Muscle of arm (tissue), 12 donors: ENCODE results near the gene LEFTY1. TPM values are rescaled to one million over a fixed set of nuclear protein-coding genes. Genes with fewer than 3 reads are reported as not detected.
"Not testable (repeated sequence)": the region's sequence is repeated elsewhere in the genome, so short reads cannot be mapped to it uniquely, and the experiment has no call there.

Source experiments
- DNase-seq: peaks from one replicate; pipeline ENCODE4 v3.0.0-alpha.2; 2013
- polyA plus RNA-seq, 12 donors: library from polyadenylated mRNA; unstranded; fragments of 120-200 nt; gene quantifications; one replicate each; pipeline ENCODE4 v1.2.1, GENCODE V29; 2013; ENCODE audit not compliant: insufficient read length in 12 of 12

Gene LEFTY1
- polyA plus RNA-seq, 12 donors: 0.14 to 0.61 (median 0.37) TPM; not detected in 2

DNA sequence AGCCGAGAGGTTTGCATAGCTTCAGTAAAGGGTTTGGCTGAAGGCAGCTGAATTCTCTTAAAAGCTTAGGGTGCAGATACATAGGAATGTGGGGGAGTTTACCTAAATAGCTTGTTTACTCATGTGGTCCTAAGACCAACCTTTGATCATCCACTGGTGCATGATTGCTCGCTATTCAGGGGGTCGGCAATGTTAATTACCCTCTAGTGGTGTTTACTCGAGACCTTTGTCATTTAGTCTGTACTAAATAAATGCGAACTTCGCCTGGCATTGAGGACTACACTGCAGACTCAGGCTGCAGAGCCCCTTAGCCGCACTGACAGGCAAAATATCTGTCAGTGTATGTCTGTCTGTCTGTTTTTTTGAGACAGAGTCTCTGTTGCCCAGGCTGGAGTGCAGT lies 38.6 kb downstream of the LEFTY1 start:
- no peak for DNase-seq

DNA sequence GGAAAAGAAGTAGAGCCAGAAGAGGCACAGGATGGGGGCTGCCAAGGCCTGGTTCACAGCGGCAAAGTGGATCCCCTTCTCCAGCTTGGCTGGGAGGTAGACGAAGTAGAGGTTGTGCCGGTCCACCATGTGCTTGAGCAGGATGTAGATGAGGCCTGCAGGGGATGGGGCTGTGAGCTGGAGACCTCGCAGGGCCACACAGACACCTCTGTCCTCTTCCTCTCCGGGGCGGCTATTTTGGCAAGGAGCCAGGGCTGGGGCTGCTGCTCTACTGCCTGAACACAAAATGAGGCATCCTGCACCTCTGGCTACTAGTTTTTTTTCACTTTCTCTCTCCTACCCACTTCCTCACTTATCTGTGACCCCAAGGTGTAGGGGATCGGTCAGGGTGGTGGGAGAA lies 39.0 kb downstream of the LEFTY1 start:
- no peak for DNase-seq

DNA sequence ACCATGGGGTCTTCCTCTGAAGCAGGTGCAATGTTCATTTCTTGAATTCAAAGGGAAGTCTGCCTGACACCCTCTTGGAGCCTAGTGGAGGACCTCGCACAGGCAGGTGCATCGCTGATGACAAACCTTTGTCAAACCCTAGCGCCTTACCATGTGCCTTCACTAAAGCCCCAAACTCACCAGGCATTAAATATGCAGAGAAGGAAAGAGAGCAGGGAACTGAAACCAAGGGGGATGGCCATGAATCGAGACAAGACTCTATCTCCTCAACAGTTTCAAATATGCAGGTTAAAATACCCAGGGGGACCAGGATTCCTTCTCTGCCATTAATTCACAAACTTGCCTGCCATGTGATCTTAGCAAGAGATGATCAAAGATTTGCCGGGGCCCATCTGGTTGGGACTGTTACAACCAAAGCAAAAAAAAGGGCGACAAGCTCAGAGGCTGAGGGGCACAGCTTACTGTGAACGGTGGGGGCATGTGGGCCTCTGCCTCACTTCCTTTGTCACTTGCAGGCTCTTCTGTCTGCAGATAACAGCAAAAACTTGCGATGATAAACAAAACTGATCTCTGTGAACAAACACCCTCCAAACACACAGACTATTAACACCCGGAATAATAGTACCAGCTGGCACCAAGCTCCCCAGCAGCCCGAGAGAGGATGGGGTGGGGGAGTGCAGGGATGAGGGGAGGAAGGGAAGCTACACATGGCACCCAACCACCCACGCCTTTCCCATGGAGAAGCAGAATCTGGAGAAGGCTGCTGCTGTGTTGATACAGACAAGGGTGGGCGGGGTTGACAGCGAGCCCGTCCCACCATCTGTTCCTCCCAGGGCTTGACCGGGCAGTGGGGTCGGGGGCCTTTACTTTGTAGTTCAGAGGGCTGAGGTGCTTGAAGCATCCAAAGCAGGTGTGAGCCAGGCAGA lies 40.7 kb downstream of the LEFTY1 start:
- no peak for DNase-seq

DNA sequence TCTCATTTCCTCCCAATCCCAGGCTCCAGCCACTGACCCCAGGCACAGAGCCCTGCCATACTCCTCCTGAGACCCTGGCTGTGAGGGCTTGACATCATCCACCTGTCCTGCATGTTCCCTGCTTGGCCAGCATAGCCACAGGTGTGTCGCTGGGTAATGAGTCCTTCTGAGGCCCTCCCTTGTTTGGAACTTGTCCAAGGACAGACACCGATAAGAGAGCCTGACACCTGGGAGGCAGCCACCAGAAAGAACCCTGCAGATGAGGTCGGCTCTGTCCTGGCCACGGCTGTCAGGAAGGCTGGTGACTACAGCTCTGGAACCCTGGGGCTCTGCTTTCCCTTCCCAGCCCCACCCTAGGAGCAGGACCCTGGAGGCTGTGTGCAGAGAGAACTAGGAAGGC lies 41.3 kb downstream of the LEFTY1 start:
- no peak for DNase-seq

DNA sequence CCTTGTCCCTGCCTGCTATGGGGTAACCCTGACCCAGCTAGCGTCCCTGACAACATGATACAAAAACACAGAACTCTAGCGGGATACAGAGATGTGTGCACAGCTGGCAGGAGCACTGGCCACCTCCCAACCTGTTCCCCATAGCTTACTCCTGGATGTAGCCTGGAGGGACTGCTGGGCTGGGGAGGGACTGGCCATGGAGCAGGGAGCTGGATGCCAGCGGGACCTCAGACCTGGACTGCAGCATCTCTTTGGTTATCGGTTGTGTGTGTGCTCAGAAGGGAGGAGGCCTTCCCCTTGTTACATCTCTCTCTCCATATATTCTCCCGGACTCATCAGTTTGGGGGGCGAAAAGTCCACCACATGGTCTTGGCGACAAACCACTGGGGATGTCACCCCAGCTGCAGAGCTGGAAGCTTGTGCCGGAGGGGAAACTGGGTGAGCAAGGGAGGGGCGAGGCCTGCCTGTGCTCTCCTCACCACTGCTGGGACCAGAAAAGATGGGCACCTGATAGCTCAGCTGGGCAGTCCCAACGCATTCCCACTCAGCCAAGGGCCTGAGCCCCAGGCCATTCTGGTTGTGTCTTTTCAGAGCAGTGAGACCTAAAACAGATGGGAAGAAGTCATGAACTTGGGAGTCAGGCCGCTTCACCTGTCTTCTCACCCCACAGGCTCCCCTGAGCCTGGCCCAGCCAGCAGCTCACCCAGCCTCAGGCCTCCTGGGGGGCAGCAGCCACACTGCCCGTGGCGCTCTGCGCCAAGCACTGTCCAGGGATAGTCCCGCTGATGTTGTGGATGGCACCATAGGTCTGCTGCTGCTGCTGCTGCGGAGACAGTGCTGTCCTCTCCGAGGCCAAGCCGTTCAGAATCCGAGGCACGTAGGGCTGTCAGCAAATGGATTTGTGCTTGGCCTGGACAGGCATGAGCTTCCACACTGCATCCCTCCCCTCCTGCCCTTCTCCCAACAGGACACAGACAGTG lies 42.3 kb downstream of the LEFTY1 start:
- no peak for DNase-seq

DNA sequence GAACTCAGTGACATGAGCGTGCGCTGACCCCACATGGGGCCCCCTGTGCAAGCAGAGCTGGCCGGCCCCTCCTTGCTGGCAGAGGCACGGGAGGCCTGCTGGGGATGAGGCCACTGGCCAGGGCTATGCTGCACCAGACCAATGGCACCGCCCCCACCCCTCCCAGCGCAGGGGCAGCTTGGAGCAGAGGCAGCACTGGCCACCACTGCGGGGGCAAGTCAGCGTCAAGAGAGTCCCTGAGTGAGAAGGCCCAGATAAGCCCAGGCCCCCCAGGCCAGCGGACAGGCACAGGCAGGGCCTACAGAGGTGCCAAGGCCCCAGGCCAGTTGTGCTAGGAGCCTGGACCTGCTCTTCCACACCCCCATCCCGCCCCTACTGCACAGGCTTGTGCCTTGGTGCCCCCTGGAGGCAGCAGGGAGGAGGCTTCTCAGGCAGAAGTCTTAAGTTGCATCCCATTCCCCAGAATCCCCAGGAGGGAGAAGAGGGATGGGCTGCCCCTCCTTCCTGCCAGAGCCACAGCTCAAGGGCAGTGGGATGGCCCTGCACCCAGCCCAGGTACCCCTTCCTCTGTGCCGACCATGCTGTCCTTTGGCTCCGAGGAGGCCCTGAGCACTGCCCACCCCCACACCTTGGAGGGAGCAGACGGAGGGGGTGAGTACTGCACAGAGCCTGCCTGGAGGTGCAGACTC lies 43.2 kb downstream of the LEFTY1 start:
- DNase-seq: peak; percentile 73

DNA sequence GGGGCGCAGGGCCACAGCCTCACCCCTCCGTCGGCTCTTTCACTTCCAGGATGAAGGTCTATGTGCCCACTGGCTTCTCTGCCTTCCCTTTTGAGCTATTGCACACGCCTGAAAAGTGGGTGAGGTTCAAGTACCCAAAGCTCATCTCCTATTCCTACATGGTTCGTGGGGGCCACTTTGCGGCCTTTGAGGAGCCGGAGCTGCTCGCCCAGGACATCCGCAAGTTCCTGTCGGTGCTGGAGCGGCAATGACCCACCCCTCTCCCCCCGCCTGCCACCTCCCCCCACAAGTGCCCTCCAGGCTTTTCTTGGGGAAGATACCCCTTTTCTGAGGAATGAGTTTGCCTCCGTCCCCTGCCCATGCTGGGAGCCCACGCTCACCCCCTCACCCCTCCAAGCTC lies 43.8 kb downstream of the LEFTY1 start:
- no peak for DNase-seq

DNA sequence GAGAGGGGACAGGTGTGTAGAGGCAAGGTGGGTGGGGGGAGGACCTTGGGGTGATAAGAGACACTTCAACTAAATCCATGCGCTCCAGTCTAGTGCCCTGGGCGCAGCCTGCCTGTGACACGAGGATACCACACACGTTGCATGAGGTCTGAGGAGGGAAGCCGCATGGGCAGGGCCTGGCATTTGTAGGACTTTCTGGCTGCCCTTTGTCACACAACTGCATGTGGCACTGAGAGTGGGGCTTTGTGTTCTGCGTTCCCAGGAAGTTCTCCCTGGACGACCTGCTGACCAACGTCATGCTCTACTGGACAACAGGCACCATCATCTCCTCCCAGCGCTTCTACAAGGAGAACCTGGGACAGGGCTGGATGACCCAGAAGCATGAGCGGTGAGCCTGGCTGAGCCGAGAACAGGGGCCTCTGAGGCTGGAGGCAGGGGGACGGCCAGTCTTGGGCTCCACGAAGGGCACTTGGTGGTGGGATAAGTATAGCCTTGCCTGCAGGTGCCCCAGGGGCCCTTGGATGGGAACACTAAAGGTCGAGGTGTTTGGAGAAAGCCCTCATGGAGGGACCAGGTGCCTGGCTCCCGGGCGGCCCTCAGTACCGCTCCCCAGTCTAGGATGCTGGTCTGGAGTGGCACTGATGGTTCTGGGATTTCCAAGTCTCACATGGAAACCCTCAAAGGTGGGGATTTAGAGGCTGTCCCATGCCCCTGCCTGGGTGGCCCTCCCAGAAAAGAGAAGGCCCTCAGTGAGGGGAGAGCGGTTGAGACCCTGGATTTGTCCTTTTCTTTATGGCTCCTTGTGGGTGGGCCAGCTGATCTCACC lies 44.5 kb downstream of the LEFTY1 start:
- no peak for DNase-seq

DNA sequence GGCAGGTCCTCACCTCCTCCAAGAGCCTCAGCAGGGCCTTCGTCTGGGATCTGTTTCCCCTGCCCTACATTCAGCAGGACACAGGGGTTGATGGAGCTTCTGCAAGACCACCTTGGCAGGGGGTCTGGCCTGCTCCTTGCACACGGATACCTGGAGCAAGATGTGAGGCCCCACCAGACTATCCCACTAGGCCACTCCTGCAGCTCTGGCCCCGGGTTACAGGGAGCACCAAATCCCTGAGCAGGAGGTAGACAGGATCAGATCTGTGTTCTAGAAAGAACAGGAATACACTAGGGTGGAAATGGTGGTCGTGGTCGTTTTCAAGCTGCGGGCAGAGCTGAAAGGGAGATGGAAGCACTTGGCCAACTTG lies 45.5 kb downstream of the LEFTY1 start:
- DNase-seq: no peak

DNA sequence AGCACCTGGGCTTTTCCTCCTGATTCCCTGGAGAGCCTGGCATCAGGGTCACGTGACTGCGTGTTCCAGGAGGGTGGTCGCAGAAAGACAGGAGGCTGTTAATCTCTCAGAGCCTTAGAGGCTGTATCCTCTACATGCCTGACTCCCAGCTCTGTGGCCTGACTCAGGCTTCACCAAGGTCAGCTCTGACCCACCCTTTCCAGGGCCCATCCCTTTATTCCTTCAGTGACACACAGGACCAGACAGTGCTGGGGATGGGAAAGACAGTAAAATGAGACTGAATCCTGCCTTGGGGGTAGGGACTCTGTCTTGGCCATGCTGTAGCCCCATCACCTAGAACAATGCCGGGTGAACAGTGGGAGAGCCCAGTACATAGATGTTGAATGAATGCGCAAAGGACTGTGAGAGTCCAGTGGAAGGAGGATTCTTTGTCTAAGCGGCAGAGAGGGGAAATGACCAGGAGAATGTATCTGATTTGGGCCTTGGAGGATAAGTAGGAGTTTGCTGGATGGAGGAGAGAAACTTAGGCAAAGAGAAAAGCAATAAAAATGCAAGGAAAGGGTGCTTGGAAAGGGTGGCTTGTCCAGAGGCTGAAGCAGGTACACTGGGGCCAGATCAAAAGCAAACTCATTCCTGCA lies 46.0 kb downstream of the LEFTY1 start:
- no peak for DNase-seq

DNA sequence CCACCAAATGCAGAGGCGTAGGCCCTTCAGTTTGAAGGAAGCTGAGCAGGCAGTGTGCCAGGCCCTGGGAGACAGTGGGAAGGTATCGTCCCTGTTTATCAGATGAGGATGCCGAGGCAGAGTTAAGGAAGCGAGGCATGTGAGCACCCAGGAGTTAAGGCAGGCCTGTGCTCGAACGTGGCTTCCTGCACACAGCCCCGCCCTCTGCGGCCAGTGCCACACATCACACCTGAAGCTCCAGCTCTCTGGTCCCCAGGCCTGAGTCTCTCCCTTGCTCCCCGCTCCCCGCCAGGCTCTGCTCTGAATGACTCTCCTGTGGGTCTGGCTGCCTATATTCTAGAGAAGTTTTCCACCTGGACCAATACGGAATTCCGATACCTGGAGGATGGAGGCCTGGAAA lies 46.9 kb downstream of the LEFTY1 start:
- DNase-seq: no peak

DNA sequence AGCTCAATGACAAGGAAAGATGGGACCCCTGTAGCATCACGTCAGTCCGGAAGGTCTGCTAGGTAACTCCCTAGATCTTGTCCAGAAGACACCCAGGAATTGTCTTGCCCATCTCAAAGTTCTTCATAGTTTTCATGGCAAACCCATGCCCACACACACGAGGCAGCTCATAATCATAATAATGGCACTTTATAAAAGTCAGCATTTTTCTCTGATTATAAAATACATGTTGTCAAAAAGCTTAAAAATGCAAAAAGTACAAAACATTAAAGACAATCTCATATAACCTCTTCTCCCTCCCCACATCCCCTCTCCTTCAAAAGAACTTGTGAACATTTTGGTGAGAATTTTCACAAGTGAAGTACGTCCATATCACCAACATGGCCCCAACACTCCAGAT lies 48.2 kb downstream of the LEFTY1 start:
- no peak for DNase-seq

DNA sequence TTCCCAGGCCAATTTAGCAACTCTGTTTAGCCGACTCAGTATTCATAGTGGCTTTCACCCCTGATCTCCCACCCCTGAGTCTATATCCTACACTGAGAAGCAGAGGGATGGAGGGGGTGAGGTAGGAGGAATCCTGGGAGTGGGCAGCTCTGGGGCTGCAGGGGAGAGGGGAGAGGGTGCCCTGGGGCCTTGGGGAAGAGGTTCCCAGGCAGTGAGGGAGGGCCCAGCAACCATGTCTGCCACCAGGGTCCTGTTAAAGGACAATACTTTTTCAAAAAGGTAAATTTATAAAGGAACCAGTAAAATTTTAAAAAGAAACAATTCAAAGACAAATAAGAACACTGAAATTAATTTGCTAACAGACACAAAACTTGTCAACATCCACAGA lies 48.7 kb downstream of the LEFTY1 start:
- no peak for DNase-seq

DNA sequence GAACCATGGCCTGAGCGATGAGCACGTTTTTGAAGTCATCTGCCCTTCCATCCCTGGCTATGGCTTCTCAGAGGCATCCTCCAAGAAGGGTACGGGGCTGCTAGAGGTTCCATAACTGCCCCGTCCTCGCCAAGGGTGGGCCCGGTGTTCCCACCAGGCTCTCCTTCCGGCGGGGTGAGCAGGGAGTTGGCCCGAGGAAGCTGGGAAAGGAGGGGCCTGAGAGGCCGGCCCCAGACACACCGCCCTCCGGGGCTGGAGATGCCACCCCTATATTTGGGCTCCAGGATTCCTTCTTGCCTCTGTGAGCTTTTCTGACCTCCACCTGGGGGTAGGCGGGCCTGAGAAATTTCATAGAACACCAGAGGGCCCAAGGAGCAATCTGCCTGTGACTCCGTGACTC lies 50.2 kb downstream of the LEFTY1 start:
- DNase-seq: no peak

DNA sequence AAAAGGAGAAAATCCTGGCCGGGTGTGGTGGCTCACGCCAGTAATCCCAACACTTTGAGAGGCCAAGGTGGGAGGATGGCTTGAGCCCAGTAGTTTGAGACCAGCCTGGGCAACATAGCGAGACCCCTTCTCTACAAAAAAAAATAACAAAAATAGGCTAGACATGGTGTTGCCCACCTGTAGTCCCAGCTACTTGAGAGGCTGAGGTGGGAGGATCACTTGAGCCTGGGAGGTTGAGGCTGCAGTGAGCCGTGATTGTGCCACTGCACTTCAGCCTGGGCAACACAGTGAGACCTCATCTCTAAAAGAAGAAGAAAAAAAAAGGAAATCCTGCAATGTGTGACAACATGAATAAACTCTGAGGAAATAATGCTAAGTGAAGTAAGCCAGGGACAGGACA lies 52.6 kb downstream of the LEFTY1 start:
- DNase-seq: not testable (repeated sequence)

Other genes with a start within 250 kb of the LEFTY1 start
- 100 to 1,000 TPM; 106 to 360 (median 161) TPM for gene ENAH, start 236.0 kb downstream of the LEFTY1 start, polyA plus RNA-seq
- gene SRP9, start 111.3 kb downstream of the LEFTY1 start, polyA plus RNA-seq: 100 to 1,000 TPM in 11 of 12 donors, not detected in 1; 154 to 342 (median 227) TPM
- 10 to 100 TPM in 11 of 12 donors, not detected in 1; 18.5 to 47.9 (median 32.4) TPM for gene EPHX1, start 79.0 kb downstream of the LEFTY1 start, polyA plus RNA-seq
- 10 to 100 TPM in 11 of 12 donors, not detected in 1; 15.7 to 48.6 (median 23.1) TPM for gene TMEM63A, start 6.8 kb downstream of the LEFTY1 start, polyA plus RNA-seq
- 10 to 100 TPM in 11 of 12 donors, not detected in 1; 28.0 to 44.2 (median 32.4) TPM for gene PYCR2, start 35.1 kb upstream of the LEFTY1 start, polyA plus RNA-seq
- 1 to 10 TPM in 10 of 12 donors, not detected in 2; 3.0 to 8.0 (median 4.3) TPM for gene LEFTY2, start 52.1 kb upstream of the LEFTY1 start, polyA plus RNA-seq
- 10 to 100 TPM in 11 of 12 donors, not detected in 1; 11.8 to 17.0 (median 15.0) TPM for gene SDE2, start 110.2 kb upstream of the LEFTY1 start, polyA plus RNA-seq
- 1,000 to 10,000 TPM in 1 of 12 donors, 100 to 1,000 TPM in 10, not detected in 1; 589 to 1,309 (median 768) TPM for gene H3-3A, start 173.6 kb upstream of the LEFTY1 start, polyA plus RNA-seq